ENCODE results near the gene UFD1. TPM values are rescaled to one million over a fixed set of nuclear protein-coding genes. Genes with fewer than 3 reads are reported as not detected.

UFD1 gene
- total RNA-seq, 1 donor from 2014 or later = 99.9 TPM

Other genes with a start within 250 kb of the UFD1 start
- gene CLTCL1, start 187.5 kb downstream of the UFD1 start, total RNA-seq = 0.43 and 1.3 TPM in 2 replicates
- gene HIRA, start 47.5 kb downstream of the UFD1 start, total RNA-seq = 42.6 and 45.0 TPM in 2 replicates
- 35.2 and 37.6 TPM in 2 replicates for gene MRPL40, start 46.6 kb downstream of the UFD1 start, total RNA-seq
- gene C22orf39, start 31.5 kb downstream of the UFD1 start, total RNA-seq = 25.7 and 28.5 TPM in 2 replicates
- 121 and 123 TPM in 2 replicates for gene CDC45, start 727 bp upstream of the UFD1 start, total RNA-seq
- gene CLDN5, start 45.2 kb upstream of the UFD1 start, total RNA-seq = 0.44 and 0.71 TPM in 2 replicates
- gene SEPTIN5, start 235.3 kb upstream of the UFD1 start, total RNA-seq = 0.44 and 1.4 TPM in 2 replicates
- gene GP1BB, start 244.3 kb upstream of the UFD1 start, total RNA-seq = not detected in 2 replicates

All from activated CD4-positive, alpha-beta T cell treated with anti-CD3 and anti-CD28 coated beads, Interleukin-2, amount 10 ng/mL, durations not matched to agents 24 days and 14 days (primary cell).